ENCODE data around the gene RRP7A.

- TF ChIP-seq, protein P1, sequence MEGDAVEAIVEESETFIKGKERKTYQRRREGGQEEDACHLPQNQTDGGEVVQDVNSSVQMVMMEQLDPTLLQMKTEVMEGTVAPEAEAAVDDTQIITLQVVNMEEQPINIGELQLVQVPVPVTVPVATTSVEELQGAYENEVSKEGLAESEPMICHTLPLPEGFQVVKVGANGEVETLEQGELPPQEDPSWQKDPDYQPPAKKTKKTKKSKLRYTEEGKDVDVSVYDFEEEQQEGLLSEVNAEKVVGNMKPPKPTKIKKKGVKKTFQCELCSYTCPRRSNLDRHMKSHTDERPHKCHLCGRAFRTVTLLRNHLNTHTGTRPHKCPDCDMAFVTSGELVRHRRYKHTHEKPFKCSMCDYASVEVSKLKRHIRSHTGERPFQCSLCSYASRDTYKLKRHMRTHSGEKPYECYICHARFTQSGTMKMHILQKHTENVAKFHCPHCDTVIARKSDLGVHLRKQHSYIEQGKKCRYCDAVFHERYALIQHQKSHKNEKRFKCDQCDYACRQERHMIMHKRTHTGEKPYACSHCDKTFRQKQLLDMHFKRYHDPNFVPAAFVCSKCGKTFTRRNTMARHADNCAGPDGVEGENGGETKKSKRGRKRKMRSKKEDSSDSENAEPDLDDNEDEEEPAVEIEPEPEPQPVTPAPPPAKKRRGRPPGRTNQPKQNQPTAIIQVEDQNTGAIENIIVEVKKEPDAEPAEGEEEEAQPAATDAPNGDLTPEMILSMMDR (IDR thresholded peaks at IDR 0.05) = no peak
- TF ChIP-seq POLR2A (IDR thresholded peaks at IDR 0.05) = no peak
Measured at GRCh38 chr22:42471441-42471840, 48.2 kb downstream of the RRP7A start.

Measured in esophagus squamous epithelium (tissue), 4 donors.